GM23338 (cell line): ENCODE measurements around the gene GAL3ST1.

ENCODE experiments used
- CTCF ChIP-seq, 2 experiments: fragments of 200-600 bp in 1 of 2; sonication (generic) in 1 of 2; conservative IDR thresholded peaks; 2 replicates each; pipeline versions ENCODE4 v1.5.1 to v1.6.1; 2016 to 2017; ENCODE audit warnings: antibody characterized with exemption in 2 of 2, low read depth in 2 of 2, mild to moderate bottlenecking in 2 of 2, moderate library complexity in 1 of 2
- EZH2 ChIP-seq: fragments of 200-600 bp; sonication (generic); IDR thresholded peaks from one replicate; pipeline ENCODE4 v1.8.0; 2017; ENCODE audit warnings: antibody characterized with exemption, mild to moderate bottlenecking, low read depth; ENCODE audit not compliant: unreplicated experiment
- EZH2phosphoT487 ChIP-seq: fragments of 200-600 bp; sonication (generic); IDR thresholded peaks from one replicate; pipeline ENCODE4 v1.8.1; 2018; ENCODE audit warnings: antibody characterized with exemption; ENCODE audit not compliant: unreplicated experiment
- JUNB ChIP-seq: IDR thresholded peaks from one replicate; pipeline ENCODE4 v1.6.1; 2016; ENCODE audit warnings: antibody characterized with exemption; ENCODE audit not compliant: unreplicated experiment
- NANOG ChIP-seq: IDR thresholded peaks from 2 replicates; pipeline ENCODE4 v1.6.1; 2016; ENCODE audit warnings: antibody characterized with exemption, borderline replicate concordance
- POLR2AphosphoS5 ChIP-seq: IDR thresholded peaks from 2 replicates; pipeline ENCODE4 v1.6.1; 2016; ENCODE audit warnings: antibody characterized with exemption, low read depth
- ZNF331 ChIP-seq: fragments of 250-450 bp; sonication (Bioruptor Pico); IDR thresholded peaks from 2 replicates; pipeline ENCODE4 v1.5.0; 2020; ENCODE audit warnings: low read depth, mild to moderate bottlenecking, moderate library complexity
- TF ChIP-seq, protein P1 (sequence below): IDR thresholded peaks from one replicate; pipeline ENCODE4 v1.6.1; 2018; ENCODE audit warnings: antibody characterized with exemption; ENCODE audit not compliant: unreplicated experiment

GRCh38 chr22:30573594-30574094, 821 bp downstream of the GAL3ST1 start:
- no peak for TF ChIP-seq CTCF (conservative IDR thresholded peaks at IDR 0.05; ENCODE audit: low read depth in 2 of 2)
- no peak for TF ChIP-seq NANOG
- no peak for TF ChIP-seq POLR2AphosphoS5
- TF ChIP-seq, protein P1, sequence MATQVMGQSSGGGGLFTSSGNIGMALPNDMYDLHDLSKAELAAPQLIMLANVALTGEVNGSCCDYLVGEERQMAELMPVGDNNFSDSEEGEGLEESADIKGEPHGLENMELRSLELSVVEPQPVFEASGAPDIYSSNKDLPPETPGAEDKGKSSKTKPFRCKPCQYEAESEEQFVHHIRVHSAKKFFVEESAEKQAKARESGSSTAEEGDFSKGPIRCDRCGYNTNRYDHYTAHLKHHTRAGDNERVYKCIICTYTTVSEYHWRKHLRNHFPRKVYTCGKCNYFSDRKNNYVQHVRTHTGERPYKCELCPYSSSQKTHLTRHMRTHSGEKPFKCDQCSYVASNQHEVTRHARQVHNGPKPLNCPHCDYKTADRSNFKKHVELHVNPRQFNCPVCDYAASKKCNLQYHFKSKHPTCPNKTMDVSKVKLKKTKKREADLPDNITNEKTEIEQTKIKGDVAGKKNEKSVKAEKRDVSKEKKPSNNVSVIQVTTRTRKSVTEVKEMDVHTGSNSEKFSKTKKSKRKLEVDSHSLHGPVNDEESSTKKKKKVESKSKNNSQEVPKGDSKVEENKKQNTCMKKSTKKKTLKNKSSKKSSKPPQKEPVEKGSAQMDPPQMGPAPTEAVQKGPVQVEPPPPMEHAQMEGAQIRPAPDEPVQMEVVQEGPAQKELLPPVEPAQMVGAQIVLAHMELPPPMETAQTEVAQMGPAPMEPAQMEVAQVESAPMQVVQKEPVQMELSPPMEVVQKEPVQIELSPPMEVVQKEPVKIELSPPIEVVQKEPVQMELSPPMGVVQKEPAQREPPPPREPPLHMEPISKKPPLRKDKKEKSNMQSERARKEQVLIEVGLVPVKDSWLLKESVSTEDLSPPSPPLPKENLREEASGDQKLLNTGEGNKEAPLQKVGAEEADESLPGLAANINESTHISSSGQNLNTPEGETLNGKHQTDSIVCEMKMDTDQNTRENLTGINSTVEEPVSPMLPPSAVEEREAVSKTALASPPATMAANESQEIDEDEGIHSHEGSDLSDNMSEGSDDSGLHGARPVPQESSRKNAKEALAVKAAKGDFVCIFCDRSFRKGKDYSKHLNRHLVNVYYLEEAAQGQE = no peak
- TF ChIP-seq JUNB = no peak
- TF ChIP-seq ZNF331 (CRISPR knock-in tag) = no peak
- TF ChIP-seq EZH2 = no peak
- no peak for TF ChIP-seq EZH2phosphoT487
